ENCODE data around the gene PWWP2B.

The PWWP2B gene

DNA sequence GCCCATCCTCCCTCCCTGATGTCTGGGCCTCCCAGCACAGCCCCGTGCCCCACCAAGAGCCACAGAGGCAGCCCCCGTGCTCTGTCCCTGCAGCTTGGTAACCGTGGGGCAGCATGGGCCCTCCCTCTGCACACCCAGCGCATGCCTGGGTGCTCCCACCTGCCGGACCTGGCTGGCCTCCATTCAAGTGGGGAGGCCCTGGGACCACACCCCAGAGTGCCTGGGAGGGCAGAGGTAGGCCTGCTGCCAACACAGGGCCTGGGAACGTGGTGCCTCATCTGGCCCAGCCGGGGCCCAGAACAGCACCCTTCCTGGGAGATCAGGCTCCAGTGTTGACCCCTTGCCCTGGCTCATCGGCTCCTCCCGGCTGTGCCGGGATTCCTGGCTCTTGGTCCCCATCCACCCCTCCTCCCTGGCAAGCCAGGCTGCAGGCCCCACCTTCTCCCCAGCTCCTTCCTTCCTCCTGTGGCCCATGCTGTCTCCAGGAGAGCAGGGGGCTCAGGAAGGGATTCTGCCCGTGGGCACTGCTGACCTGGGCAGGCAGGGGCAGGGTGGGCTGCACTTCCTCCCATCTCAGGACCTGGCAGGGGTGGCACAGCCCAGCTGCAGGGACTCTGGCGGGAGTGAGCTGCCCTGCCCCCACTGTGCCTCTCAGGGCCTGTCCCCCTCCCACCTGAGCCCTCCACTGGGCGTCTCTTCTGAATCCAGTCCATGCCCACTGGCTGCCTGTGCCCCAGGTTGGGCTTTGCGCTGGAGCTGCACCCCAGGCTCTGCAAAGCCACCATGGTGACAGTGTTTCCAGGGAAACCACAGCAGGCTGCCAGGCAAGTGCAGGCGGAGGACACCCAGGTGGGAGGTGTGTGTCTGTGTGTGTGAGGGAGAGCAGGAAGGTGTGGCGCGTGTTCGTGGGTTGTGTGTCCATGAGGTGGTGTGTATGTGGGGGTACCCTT is 32.6 kb downstream of the PWWP2B start:
- DNase-seq (ENCODE audit: low read depth), result no peak
- no peak for TF ChIP-seq CTCF (IDR thresholded peaks at IDR 0.05; ENCODE audit: low read depth, low read length)
- TF ChIP-seq POLR2A (IDR thresholded peaks at IDR 0.05; ENCODE audit: extremely low read depth, insufficient read length), result no peak
- TF ChIP-seq, protein P1, sequence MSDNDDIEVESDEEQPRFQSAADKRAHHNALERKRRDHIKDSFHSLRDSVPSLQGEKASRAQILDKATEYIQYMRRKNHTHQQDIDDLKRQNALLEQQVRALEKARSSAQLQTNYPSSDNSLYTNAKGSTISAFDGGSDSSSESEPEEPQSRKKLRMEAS (IDR thresholded peaks at IDR 0.05; ENCODE audit: low read depth, low read length), result no peak
- no peak for TF ChIP-seq MYC (IDR thresholded peaks at IDR 0.05; ENCODE audit: low read depth, low read length)
- H3K4me3 ChIP-seq (ENCODE audit: low read depth, low read length), result no peak overlapping the region

DNA sequence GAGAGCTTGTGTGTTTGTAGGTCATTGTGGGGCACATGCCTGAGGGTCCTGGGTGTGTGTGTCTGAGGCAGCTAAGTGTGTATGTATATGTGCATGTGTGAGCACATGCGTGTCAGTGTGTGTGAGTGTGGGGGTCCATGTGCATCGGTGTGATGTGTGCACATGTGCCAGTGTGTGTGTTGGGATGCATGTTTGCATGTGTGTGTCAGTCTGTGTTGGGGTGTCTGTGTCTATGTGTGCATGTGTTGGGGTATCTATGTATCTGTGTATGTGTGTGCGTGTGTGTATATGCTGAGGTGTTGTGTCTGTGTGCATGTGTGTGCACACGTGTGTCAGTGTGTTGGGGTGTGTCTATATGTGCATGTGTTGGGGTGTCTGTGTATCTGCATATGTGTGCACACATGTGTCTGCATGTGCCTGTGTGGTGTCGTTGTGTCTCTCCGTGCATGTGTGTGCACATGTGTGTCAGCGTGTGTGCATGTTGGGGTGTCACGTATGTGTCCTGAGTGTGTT is 33.3 kb downstream of the PWWP2B start:
- TF ChIP-seq, protein P1 (IDR thresholded peaks at IDR 0.05; ENCODE audit: low read depth, low read length), result no peak; the same call in 1 of the 2 replicates
- TF ChIP-seq MYC (IDR thresholded peaks at IDR 0.05; ENCODE audit: low read depth, low read length), result no peak
- no peak for TF ChIP-seq CTCF (IDR thresholded peaks at IDR 0.05; ENCODE audit: low read depth, low read length)
- no peak for TF ChIP-seq POLR2A (IDR thresholded peaks at IDR 0.05; ENCODE audit: extremely low read depth, insufficient read length)
- DNase-seq (ENCODE audit: low read depth), result no peak
- H3K4me3 ChIP-seq (ENCODE audit: low read depth, low read length), result no peak overlapping the region

DNA sequence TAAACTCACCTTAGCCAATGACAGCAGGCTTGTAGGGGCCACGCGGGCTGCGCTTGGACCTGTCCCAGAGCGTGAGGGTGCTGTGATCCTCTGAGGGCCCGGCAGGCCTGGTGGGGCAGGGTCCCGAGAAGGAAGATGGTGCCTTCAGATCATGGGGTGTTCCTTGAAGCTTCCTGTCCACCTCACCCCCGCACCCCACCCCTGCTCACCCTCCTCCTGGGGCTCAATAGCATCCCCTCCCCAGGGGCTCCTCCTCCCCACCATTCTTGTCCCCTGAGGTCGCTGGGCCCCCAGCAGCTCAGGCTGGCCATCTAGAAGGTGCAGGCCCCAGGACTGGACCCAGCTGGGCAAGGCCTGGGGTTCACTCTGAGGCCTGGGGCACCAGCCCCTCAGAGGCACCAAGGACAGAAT is 33.9 kb downstream of the PWWP2B start:
- TF ChIP-seq, protein P1 (IDR thresholded peaks at IDR 0.05; ENCODE audit: low read depth, low read length), result no peak
- no peak for DNase-seq (ENCODE audit: low read depth)

GRCh38 chr10:132431537-132432175 is 34.7 kb downstream of the PWWP2B start:
- DNase-seq (ENCODE audit: low read depth), result no peak
- H3K4me3 ChIP-seq (ENCODE audit: low read depth, low read length), result no peak overlapping the region
- TF ChIP-seq, protein P1 (IDR thresholded peaks at IDR 0.05; ENCODE audit: low read depth, low read length), result no peak
- no peak for TF ChIP-seq POLR2A (IDR thresholded peaks at IDR 0.05; ENCODE audit: extremely low read depth, insufficient read length)
- no peak for TF ChIP-seq CTCF (IDR thresholded peaks at IDR 0.05; ENCODE audit: low read depth, low read length)
- TF ChIP-seq MYC (IDR thresholded peaks at IDR 0.05; ENCODE audit: low read depth, low read length), result no peak

More for the DNA sequence above, 33.9 kb downstream of the PWWP2B start:
- no peak overlapping the region for H3K4me3 ChIP-seq (ENCODE audit: low read depth, low read length)

DNA sequence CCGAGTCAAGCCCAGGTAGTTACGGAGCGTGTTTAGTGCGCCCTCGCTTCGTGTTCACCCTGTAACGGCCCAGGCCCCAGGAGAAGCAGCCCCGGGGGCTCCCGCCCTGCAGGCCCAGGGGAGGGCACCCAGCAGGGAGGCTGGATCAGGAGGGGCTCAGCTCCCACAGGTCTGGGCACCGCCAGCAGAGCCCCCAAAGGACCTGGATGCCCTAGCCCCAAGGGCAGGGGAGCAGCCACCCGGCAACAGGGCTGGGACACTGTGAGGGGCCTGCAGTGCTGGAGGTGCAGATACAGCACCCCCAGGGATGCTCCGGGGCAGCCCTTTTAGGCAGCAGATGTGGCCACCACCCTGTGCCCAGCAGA is 35.2 kb downstream of the PWWP2B start:
- H3K4me3 ChIP-seq (ENCODE audit: low read depth, low read length), result no peak overlapping the region
- TF ChIP-seq MYC (IDR thresholded peaks at IDR 0.05; ENCODE audit: low read depth, low read length) (no peak), POLR2A (IDR thresholded peaks at IDR 0.05; ENCODE audit: extremely low read depth, insufficient read length) (no peak), CTCF (IDR thresholded peaks at IDR 0.05; ENCODE audit: low read depth, low read length) (no peak)
- TF ChIP-seq, protein P1 (IDR thresholded peaks at IDR 0.05; ENCODE audit: low read depth, low read length), result no peak
- DNase-seq (ENCODE audit: low read depth), result no peak

All from NB4 (cell line).